ENCODE data around the gene MAP2K6.
A peak's percentile ranks its signal among the peaks of the same experiment; 100 is the strongest.

MAP2K6 gene

DNA sequence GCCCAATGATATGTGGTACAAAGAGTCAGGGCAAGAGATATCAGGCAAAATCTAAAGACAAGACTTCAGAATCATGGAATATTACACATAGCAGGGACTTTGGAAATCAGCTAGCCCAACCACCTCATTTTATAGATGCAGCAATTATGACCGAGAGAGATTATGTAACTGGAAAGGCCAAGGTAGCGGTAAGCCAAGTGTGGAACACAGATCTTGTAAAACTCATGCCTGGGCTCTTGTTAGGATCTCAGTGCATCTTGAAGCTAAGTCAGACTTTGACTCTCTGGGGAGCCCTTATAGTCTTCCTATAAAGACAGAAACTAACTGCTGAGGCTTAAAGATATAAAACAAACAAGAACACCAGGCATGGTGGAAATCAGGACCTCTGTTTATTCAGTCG lies 18.6 kb downstream of the MAP2K6 start:
- DNase-seq (ENCODE audit: low read depth in 1 of 2, low spot score in 1 of 2) = no peak
- in situ Hi-C loops (cut with HindIII; ENCODE audit: low pct_unique_long_range_greater_than_20kb, low sequenced_read_pairs) = no loop called here
- TF ChIP-seq JUND (IDR thresholded peaks at IDR 0.05; ENCODE audit: low read depth) = no peak

DNA sequence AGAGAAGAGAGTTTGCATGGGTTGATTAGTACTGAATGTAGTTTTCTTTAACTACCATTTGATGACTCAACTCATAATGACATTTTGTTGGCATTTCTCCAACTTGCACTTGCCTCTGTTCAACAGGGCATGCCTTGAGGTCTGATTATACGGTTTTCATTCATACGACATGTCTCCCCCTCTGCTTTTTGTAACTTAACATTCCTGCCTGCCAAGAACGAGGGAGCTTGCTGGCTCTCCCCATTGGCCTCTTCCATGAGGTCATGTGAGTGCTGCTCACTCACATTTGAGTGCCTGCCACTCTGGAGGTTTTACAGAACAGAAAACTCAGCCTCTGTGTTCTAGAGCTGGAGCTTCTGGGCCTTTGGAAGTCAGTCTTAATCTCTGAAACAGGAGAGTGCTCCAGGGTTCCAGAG lies 19.7 kb downstream of the MAP2K6 start:
- DNase-seq (ENCODE audit: low read depth in 1 of 2, low spot score in 1 of 2) = peak in 1 of 2 experiments; percentile 20
- no peak for TF ChIP-seq JUND (IDR thresholded peaks at IDR 0.05; ENCODE audit: low read depth)
- in situ Hi-C loops (cut with HindIII; ENCODE audit: low pct_unique_long_range_greater_than_20kb, low sequenced_read_pairs) = no loop called here

DNA sequence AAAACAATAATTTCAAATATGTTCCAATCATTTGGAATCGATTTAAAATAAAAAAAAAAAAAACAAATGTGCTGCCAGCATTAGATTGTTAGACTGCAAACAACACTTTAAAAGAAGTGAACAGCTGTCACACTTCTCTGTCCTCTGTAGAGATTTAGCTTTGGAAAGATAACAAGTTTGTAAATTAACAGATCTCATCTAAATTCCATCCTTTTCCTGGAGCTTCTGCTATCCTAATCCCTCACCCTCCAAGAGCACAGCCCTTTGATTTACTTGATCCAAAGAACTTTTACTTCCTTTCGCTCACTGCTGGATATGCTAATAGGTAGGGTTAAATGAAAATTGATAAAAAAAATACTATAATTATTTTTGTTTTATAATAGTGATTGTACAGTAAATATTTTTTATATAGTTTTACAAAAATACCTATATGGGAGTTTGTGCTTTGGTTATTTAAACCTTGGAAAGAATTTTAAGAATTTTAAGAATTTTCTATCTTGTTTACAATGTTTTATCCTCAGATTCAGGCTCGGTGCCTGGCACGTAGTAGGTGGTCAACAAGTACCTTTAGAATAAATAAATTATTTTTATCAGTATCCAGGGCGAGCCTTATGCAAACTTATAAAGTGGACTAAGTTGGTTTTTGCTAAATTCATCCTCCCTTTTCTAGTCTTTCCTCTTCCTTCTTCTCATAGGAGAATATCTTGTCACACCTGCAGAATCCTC lies 21.6 kb downstream of the MAP2K6 start:
- TF ChIP-seq JUND (IDR thresholded peaks at IDR 0.05; ENCODE audit: low read depth) = no peak
- in situ Hi-C loops (cut with HindIII; ENCODE audit: low pct_unique_long_range_greater_than_20kb, low sequenced_read_pairs) = no loop called here
- DNase-seq (ENCODE audit: low read depth in 1 of 2, low spot score in 1 of 2) = no peak

DNA sequence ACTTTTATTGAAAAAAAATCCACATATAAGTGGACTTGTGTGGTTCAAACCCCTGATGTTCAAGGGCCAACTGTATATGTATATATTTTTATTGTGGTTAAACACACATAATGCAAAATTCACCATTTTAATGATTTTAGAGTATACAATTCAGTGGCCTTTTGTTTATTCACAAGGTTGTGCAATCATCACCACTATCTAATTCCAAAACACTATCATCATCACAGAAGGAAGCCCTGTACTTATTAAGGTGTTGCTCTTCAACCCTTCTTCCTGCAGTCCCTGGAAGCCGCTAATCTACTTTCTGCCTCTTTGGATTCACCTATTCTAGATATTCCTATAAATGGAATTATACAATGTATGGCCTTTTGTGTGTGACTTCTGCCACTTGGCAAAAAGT lies 23.0 kb downstream of the MAP2K6 start:
- no peak for TF ChIP-seq JUND (IDR thresholded peaks at IDR 0.05; ENCODE audit: low read depth)
- no peak for DNase-seq (ENCODE audit: low read depth in 1 of 2, low spot score in 1 of 2)
- in situ Hi-C loops (cut with HindIII; ENCODE audit: low pct_unique_long_range_greater_than_20kb, low sequenced_read_pairs) = no loop called here

DNA sequence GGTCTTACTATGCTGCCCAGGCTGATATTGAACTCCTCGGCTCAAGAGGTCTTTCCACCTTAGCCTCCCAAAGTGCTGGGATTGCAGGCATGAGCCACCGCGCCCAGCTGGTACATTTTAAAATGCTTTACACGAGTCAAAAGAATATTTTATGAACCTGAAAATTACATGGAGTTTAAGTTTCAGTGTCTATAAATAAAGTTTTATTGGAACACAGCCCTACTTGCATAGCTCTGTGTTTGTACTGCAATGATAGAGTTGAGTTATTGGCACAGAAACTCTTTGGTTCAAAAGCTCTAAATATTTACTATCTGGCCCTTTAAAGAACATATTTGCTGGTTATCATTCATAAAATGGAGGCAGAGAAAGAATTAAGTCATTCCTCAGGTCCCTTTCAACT lies 24.3 kb downstream of the MAP2K6 start:
- no peak for TF ChIP-seq JUND (IDR thresholded peaks at IDR 0.05; ENCODE audit: low read depth)
- no peak for DNase-seq (ENCODE audit: low read depth in 1 of 2, low spot score in 1 of 2)
- in situ Hi-C loops (cut with HindIII; ENCODE audit: low pct_unique_long_range_greater_than_20kb, low sequenced_read_pairs) = no loop called here

DNA sequence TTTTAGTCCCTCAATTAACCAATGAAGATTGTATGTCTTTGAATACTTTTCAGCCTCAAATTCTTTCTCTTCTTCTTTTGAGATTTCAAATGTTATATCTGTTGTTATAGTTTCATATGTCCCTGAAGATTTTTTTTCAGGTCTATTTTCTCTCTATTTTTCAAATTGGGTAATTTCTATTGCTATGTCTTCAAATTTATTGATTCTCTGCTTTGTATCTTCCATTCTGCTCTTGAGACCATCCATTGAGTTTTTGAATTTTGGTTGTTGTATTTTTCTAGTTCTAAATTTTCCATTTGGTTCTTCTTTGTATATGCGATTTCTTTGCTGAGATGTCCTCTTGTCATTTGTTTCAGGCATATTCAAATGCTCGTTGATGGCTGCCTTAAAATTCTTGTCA lies 26.7 kb downstream of the MAP2K6 start:
- DNase-seq (ENCODE audit: low read depth in 1 of 2, low spot score in 1 of 2) = no peak
- in situ Hi-C loops (cut with HindIII; ENCODE audit: low pct_unique_long_range_greater_than_20kb, low sequenced_read_pairs) = no loop called here
- no peak for TF ChIP-seq JUND (IDR thresholded peaks at IDR 0.05; ENCODE audit: low read depth)

DNA sequence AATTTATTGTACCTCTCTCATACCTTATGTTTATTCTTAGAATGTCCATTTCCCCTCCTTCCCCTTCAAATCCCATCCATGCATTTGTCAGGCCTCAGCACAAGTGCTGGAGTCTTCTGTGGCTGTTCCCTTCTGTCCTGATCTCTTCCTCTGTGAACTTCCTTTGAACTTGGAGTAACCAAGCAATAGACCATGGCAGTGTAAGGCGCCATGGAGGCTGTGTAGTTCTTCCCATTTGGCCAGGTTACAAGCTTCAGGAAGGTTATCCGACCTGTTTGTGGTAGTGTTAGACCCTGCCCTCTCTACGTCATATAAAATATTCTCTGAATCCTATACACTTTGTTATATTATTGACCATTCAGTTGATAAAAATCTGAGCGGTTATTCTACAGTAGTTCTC lies 28.6 kb downstream of the MAP2K6 start:
- TF ChIP-seq JUND (IDR thresholded peaks at IDR 0.05; ENCODE audit: low read depth) = no peak
- no peak for DNase-seq (ENCODE audit: low read depth in 1 of 2, low spot score in 1 of 2)
- in situ Hi-C loops (cut with HindIII; ENCODE audit: low pct_unique_long_range_greater_than_20kb, low sequenced_read_pairs) = no loop called here

DNA sequence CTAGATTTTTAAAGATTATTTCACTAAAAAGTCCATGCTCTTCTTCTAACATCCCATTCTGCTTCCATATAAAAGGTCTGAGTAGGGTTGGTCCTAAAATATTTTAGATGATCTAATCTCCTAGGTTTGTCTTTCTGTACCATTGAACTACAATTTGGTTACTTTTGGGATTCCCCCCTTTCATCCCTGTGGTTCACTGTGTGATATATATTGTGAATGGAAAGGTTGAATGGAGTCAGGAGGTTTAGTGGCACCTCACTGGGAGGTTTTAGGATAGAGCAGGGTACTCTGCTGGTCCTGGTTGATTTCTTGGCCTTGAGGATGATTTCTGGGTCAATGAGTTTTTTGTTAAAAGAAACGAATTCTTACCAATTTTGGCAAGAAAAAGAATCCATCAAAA lies 29.5 kb downstream of the MAP2K6 start:
- DNase-seq (ENCODE audit: low read depth in 1 of 2, low spot score in 1 of 2) = no peak
- TF ChIP-seq JUND (IDR thresholded peaks at IDR 0.05; ENCODE audit: low read depth) = no peak
- in situ Hi-C loops (cut with HindIII; ENCODE audit: low pct_unique_long_range_greater_than_20kb, low sequenced_read_pairs) = no loop called here

DNA sequence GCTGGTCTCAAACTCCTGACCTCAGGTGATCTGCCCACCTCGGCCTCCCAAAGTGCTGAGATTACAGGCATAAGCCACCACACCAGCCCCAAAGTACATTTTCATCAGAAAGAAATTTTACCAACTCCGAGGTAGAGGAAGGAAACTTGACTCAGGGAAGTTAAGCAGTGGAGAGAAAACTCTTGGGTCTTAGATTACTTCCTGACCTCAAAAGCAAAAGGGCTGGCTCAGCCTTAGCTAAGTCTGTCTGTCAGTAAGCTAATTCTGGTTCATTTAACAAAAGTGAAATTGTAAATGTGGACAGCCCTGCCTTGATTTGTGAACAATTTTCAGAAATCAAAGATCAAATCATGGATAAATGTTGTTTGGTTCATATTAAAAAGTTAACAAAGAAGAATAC lies 30.6 kb downstream of the MAP2K6 start:
- DNase-seq (ENCODE audit: low read depth in 1 of 2, low spot score in 1 of 2) = no peak
- in situ Hi-C loops (cut with HindIII; ENCODE audit: low pct_unique_long_range_greater_than_20kb, low sequenced_read_pairs) = no loop called here
- TF ChIP-seq JUND (IDR thresholded peaks at IDR 0.05; ENCODE audit: low read depth) = no peak

DNA sequence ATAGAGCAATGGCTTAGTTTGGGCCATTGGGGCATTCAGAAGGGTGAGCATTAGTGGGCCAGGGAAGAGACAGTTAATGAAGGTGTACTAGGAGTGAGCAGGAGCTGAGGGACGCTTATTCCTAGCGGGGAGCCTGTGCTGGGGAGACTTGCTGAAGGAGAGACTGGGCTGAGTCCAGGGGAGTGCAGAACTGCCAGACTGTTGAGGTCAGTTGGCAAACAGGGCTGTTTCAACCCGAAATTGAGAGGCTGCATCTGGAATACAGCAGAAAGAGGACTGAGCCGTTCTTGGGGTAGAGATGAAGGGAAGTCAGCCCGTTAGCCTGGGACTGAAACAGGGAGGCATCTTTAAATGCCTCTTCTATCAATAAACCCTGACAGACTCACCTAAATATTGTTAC lies 33.2 kb downstream of the MAP2K6 start:
- in situ Hi-C loops (cut with HindIII; ENCODE audit: low pct_unique_long_range_greater_than_20kb, low sequenced_read_pairs) = no loop called here
- no peak for DNase-seq (ENCODE audit: low read depth in 1 of 2, low spot score in 1 of 2)
- no peak for TF ChIP-seq JUND (IDR thresholded peaks at IDR 0.05; ENCODE audit: low read depth)

DNA sequence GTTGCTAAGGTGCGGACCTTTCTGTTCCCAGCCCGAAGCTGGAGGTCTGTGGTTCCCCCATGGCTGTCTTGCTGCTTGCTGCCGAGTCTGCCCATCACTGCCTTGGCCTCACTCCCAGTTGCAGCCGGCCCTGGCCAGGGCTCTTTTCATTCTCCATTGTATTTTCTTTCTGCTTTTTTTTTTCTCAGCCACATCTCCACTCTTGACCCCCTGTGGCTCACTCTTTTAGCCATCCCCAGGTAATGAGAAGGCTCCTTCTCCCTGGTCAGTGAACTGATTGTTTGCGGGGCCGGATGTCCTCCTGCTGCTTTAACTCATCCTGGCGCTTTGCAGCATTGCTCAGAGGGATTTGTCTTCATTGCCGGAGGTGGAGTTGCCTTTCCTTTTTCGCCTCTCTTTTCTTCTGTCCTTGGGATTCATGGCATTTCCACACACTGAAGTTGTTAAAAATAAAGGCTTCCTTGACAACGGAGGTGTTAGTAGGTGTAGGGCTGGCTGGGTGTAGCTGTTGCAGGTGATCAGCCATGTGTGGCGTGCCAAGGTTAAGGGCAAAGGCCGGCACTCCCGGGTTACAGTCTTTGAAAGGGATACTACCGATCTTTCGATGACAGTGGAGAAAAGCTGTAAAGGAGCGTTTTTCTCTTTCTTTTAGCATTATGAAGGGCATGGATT lies 34.1 kb downstream of the MAP2K6 start:
- in situ Hi-C loops (cut with HindIII; ENCODE audit: low pct_unique_long_range_greater_than_20kb, low sequenced_read_pairs) = no loop called here
- no peak for DNase-seq (ENCODE audit: low read depth in 1 of 2, low spot score in 1 of 2)
- TF ChIP-seq JUND (IDR thresholded peaks at IDR 0.05; ENCODE audit: low read depth) = no peak

DNA sequence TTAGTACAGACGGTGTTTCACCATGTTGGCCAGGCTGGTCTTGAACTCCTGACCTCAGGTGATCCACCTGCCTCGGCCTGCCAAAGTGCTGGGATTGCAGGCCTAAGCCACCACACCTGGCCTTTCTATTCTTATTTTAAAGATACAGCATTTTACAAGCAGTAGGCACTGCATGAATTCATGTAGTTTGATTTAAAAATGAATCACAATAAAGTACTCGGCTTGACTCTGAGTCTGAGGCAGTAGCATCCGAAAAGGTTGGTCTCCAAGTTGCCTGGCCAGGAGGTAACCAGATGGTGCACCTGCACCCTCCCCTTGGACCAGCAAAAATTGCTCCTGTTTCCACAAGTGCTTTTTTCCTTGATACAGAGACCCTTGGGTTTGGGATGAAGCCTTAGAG lies 35.6 kb downstream of the MAP2K6 start:
- DNase-seq (ENCODE audit: low read depth in 1 of 2, low spot score in 1 of 2) = no peak
- in situ Hi-C loops (cut with HindIII; ENCODE audit: low pct_unique_long_range_greater_than_20kb, low sequenced_read_pairs) = no loop called here
- TF ChIP-seq JUND (IDR thresholded peaks at IDR 0.05; ENCODE audit: low read depth) = no peak

DNA sequence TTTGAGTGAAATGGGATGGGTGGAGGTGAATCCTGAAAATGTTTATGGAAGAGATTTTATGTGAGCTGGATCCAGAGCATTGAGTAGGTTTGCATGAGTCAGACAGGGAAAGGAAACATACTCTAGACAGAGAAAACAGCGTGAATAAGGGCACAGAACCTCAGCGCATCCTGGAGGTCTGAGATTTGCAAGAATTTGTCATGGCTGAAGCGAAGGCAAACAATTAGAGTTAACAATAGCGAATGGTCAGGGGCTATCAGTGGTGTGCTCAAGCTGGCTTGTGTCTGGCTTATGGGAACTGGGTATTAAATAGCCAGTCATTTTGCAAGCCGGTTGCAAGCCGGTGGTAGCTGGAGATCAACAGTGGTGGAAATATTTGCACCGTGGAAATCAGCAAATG lies 36.4 kb downstream of the MAP2K6 start:
- no peak for TF ChIP-seq JUND (IDR thresholded peaks at IDR 0.05; ENCODE audit: low read depth)
- in situ Hi-C loops (cut with HindIII; ENCODE audit: low pct_unique_long_range_greater_than_20kb, low sequenced_read_pairs) = no loop called here
- DNase-seq (ENCODE audit: low read depth in 1 of 2, low spot score in 1 of 2) = no peak
